Activated naive CD8-positive, alpha-beta T cell treated with anti-CD3 and anti-CD28 coated beads for 36 hours (primary cell): Measurements from ENCODE around the gene OTUB2. TPM values are rescaled to one million over a fixed set of nuclear protein-coding genes. Genes with fewer than 3 reads are reported as not detected.
"Not testable (repeated sequence)": the region's sequence is repeated elsewhere in the genome, so short reads cannot be mapped to it uniquely, and the experiment has no call there.

Experiments used
- DNase-seq: peaks from one replicate; pipeline ENCODE4 v3.0.0; 2021
- H3K27ac Mint-ChIP-seq: one replicate; pipeline ENCODE4 v1.8.0; 2022; ENCODE audit warnings: mild to moderate bottlenecking, moderate library complexity, mixed read lengths
- H3K27me3 Mint-ChIP-seq: one replicate; pipeline ENCODE4 v1.8.0; 2022; ENCODE audit warnings: mild to moderate bottlenecking, mixed read lengths
- H3K36me3 Mint-ChIP-seq: one replicate; pipeline ENCODE4 v1.8.0; 2021; ENCODE audit warnings: mild to moderate bottlenecking, mixed read lengths
- H3K4me1 Mint-ChIP-seq: one replicate; pipeline ENCODE4 v1.8.0; 2021; ENCODE audit warnings: mixed read lengths
- H3K4me3 Mint-ChIP-seq: one replicate; pipeline ENCODE4 v1.8.0; 2022; ENCODE audit warnings: mild to moderate bottlenecking, moderate library complexity, mixed read lengths
- H3K9me3 Mint-ChIP-seq: one replicate; pipeline ENCODE4 v1.8.0; 2022; ENCODE audit warnings: mixed read lengths
- total RNA-seq, 2 experiments: library from RNA; stranded (reverse); gene quantifications; one replicate each; pipeline ENCODE4 v1.2.3, GENCODE V29; 2021

The OTUB2 gene
- total RNA-seq, 2 experiments from 2014 or later = 0.31 to 0.48 TPM

DNA sequence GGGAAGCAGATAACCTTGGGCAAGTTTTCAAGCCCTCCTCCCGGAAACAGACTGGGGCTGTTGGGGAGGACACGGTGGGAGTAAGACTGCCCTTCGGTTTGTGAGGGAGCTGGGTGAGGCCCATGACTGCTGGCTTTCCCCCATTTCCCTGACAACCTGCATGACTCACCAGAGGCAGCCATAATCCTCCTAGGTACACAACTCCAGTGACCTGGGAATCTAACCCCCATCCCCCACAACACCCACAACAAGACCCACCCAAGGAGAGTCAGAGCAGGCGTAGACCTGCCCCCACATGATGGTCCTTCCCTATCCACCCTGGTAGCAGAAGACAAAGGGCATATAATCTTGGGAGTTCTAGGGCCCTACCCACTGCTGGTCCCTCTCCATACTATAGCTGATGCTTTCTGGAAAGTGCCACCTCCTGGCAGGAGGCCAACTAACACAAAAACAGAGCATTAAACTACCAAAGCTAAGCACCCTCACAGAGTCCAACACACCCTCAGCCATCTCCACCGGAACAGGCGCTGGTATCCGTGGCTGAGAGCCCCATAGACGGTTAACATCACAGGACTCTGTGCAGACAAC lies 40.0 kb downstream of the OTUB2 start:
- Mint-ChIP-seq H3K4me1 (peaks cover 56% of the 10 kb centered on the region), H3K36me3 (peaks cover 82% of the 10 kb centered on the region), H3K4me3 (no peak overlapping the region), H3K27ac (peak overlapping the region; percentile 22), H3K9me3 (peaks cover 37% of the 10 kb centered on the region), H3K27me3 (no peaks in the 10 kb centered on the region)
- DNase-seq = no peak

DNA sequence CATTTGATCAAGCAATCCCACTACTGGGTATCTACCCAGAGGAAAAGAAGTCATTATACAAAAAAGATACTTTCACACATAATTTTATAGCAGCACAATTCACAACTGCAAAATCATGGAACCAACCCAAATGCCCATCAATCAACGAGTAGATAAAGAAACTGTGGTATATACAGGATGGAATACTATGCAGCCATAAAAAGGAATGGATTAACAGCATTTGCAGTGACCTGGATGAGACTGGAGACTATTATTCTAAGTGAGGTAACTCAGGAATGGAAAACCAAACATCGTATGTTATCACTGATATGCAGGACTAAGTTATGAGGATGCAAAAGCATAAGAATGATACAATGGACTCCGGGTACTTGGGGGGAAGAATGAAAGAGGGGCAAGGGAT lies 45.9 kb downstream of the OTUB2 start:
- H3K4me3 Mint-ChIP-seq, H3K27ac Mint-ChIP-seq: not testable (repeated sequence)

DNA sequence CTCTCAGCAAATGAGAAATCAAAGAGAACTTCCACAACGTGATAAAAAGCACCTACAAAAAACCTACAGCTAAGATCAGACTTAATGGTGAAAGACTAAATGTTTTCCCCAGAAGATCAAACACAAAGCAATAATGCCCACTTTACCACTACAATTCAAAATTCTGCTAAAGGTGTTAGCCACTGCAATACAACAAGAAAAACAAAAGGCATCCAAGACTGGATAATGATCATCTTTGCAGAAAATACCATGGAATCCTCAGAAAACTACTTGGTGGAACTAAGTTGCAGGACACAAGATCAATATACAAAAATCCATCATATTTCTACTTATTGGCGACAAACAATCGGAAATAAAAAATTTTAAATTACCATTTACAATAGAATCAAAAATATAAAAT lies 48.4 kb downstream of the OTUB2 start:
- Mint-ChIP-seq H3K27ac (no peak overlapping the region), H3K36me3 (peaks cover 89% of the 10 kb centered on the region), H3K4me1 (peaks cover 43% of the 10 kb centered on the region), H3K9me3 (peaks cover 40% of the 10 kb centered on the region), H3K27me3 (no peaks in the 10 kb centered on the region), H3K4me3 (no peak overlapping the region)
- no peak for DNase-seq

More for the DNA sequence above, 45.9 kb downstream of the OTUB2 start:
- H3K9me3 Mint-ChIP-seq = peaks cover 61% of the 10 kb centered on the region
- peaks cover 91% of the 10 kb centered on the region for H3K36me3 Mint-ChIP-seq
- not testable (repeated sequence) for DNase-seq, H3K27me3 Mint-ChIP-seq
- H3K4me1 Mint-ChIP-seq = peaks cover 39% of the 10 kb centered on the region

GRCh38 chr14:94075008-94075407 lies 48.9 kb downstream of the OTUB2 start:
- Mint-ChIP-seq H3K36me3 (peaks cover 89% of the 10 kb centered on the region), H3K27me3 (no peaks in the 10 kb centered on the region), H3K9me3 (peaks cover 35% of the 10 kb centered on the region), H3K4me3 (peak overlapping the region; percentile 41), H3K4me1 (peaks cover 46% of the 10 kb centered on the region), H3K27ac (no peak overlapping the region)
- DNase-seq = no peak

DNA sequence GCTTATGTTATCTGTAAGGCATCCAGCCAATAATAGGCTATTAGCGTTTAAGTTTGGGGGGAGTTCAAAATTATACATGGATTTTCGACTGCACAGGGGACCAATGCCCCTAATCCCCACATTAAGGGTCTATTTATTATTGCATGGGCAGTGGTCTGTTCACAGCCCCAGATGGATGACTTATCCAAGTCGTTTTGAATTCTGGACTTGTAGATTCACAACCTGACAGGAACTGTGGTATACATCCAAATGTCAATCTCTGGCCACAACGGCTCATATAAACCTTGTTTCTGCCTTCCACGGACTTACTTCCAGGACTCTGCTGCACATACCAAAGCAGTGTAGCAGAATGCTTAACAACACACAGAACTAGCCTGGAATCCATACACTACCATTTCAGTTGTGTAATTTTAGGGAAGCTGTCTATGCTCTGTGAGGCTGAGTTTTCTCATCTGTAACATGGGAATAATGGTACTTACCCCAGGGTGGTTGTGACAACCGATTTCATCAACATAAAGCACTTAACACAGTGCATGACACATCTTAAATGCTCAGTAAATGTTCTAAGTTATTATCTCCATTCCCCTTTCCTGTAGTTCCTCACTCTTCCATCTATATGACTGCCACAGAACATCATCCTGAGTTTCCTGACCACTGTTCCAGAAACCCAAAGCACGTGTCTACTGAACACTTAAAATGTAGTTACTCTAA lies 51.1 kb downstream of the OTUB2 start:
- Mint-ChIP-seq H3K27me3 (no peaks in the 10 kb centered on the region), H3K4me3 (peak overlapping the region; percentile 100), H3K36me3 (peaks cover 74% of the 10 kb centered on the region), H3K4me1 (peaks cover 45% of the 10 kb centered on the region), H3K27ac (peak overlapping the region; percentile 34), H3K9me3 (peaks cover 19% of the 10 kb centered on the region)
- no peak for DNase-seq

- DNase-seq = no peak
- Mint-ChIP-seq H3K9me3 (peaks cover 18% of the 10 kb centered on the region), H3K27me3 (no peaks in the 10 kb centered on the region), H3K4me1 (peaks cover 46% of the 10 kb centered on the region), H3K36me3 (peaks cover 72% of the 10 kb centered on the region), H3K27ac (peak overlapping the region; percentile 34), H3K4me3 (peak overlapping the region; percentile 100)
Observed at GRCh38 chr14:94077823-94078222, 51.7 kb downstream of the OTUB2 start.

- peaks cover 45% of the 10 kb centered on the region for H3K4me1 Mint-ChIP-seq
- no peak for DNase-seq
- peaks cover 59% of the 10 kb centered on the region for H3K36me3 Mint-ChIP-seq
- peak overlapping the region; percentile 100 for H3K27ac Mint-ChIP-seq
- H3K4me3 Mint-ChIP-seq = peak overlapping the region; percentile 100
- no peaks in the 10 kb centered on the region for H3K27me3 Mint-ChIP-seq
- H3K9me3 Mint-ChIP-seq = peaks cover 7% of the 10 kb centered on the region
Observed at GRCh38 chr14:94079891-94080620, 53.9 kb downstream of the OTUB2 start.

DNA sequence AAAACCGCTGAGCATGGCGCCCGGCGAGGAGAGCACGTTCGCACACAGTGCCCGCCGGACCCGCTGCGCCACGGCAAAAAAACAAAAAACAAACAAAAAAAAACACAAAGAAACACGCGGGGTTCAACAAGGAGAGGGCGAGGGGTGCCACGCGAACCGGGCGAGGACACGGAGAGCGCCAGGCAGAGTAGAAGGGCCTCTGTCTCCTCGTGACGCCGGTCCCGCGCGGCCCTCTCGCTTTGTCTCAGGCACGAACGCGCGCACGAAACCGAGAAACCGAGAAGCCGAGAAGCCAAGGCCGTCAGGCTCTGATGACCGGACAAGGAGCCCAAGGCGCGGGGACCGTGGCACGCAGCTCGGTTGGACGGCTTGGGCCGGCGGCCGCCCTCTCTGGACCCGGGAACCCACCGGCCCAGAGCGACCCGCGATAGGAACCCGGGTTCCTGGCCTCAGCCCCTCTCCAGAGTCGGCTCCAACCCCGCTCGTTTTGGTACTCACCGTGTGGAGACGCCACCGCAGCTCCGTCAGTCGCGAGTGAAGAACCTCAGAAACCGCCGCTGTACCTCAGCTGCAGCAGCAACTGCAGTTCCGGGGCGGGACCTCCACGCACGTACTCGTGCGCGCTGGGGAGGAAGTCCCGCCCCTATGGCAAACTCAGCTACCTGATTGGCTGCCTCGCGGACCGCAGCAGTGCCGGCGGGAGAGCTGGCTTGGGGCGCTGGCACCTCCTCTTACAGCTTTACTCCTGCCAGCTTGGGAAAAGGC lies 54.7 kb downstream of the OTUB2 start, which contains the start of the genes DDX24 and IFI27L1:
DDX24 (minus strand) TSS at position 582 of the 765 bp plus-strand sequence. CDS start 1,460 bp downstream, outside the sequence.
IFI27L1 (plus strand) TSS at position 690 of the 765 bp plus-strand sequence. CDS start 15,628 bp downstream, outside the sequence.
- Mint-ChIP-seq H3K4me3 (peak within 1 kb of the TSS; percentile 100), H3K27me3 (no peaks in the 10 kb centered on the region), H3K36me3 (peaks cover 51% of the 10 kb centered on the region), H3K27ac (peak within 1 kb of the TSS; percentile 100), H3K4me1 (peaks cover 39% of the 10 kb centered on the region), H3K9me3 (no peaks in the 10 kb centered on the region)
- DNase-seq = peak; percentile 97

DNA sequence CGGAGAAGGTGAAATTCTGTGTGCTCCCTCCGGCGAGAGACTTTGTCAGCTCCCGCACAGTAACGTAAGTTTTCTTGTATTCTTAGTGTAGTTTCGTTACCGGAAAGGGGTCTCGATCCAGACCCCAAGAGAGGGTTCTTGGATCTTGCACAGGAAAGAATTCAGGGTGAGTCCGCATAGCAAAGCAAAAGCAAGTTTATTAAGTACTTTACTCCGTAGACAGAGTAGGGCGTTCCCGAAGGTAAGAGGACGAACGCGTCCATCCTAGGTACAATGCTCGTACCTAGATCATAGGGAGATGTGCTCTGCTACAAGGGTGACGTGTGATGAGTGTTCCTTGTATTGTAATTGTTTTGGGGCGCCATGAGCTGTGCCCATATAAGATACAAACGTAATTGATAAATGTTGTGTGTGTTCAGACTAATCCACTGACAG lies 55.3 kb downstream of the OTUB2 start:
- peak overlapping the region; percentile 100 for H3K27ac Mint-ChIP-seq
- peaks cover 48% of the 10 kb centered on the region for H3K36me3 Mint-ChIP-seq
- peak overlapping the region; percentile 100 for H3K4me3 Mint-ChIP-seq
- no peaks in the 10 kb centered on the region for H3K27me3 Mint-ChIP-seq
- no peak for DNase-seq
- H3K4me1 Mint-ChIP-seq = peaks cover 38% of the 10 kb centered on the region
- H3K9me3 Mint-ChIP-seq = peaks cover 2% of the 10 kb centered on the region

DNA sequence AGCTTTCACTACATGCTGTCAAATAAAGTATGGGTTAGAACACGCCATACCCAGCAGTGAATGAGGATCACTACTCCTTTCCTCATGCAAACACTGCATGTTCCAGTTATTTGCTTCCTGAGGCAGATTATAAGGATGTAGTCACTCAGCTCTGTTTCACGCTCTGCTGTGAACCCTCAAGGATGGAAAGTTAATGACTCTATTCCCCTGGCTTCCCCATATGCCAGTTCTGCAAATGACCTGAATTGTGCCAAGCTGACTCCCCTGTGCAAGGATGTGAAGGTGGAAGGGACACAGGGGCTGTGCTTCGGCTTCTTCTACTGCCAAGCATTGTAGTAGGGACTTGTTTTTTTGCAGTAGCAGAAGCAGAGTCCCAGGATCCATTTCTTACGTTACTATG lies 61.8 kb downstream of the OTUB2 start:
- Mint-ChIP-seq H3K4me3 (no peak overlapping the region), H3K36me3 (peaks cover 5% of the 10 kb centered on the region), H3K27ac (no peak overlapping the region), H3K9me3 (peaks cover 2% of the 10 kb centered on the region), H3K4me1 (peaks cover 3% of the 10 kb centered on the region), H3K27me3 (no peaks in the 10 kb centered on the region)
- no peak for DNase-seq

GRCh38 chr14:94088516-94088915 lies 62.4 kb downstream of the OTUB2 start:
- Mint-ChIP-seq H3K27ac (no peak overlapping the region), H3K36me3 (peaks cover 4% of the 10 kb centered on the region), H3K4me3 (no peak overlapping the region), H3K9me3 (peaks cover 2% of the 10 kb centered on the region), H3K27me3 (no peaks in the 10 kb centered on the region), H3K4me1 (no peaks in the 10 kb centered on the region)
- no peak for DNase-seq

GRCh38 chr14:94089479-94089878 lies 63.3 kb downstream of the OTUB2 start:
- no peak for DNase-seq
- peaks cover 2% of the 10 kb centered on the region for H3K9me3 Mint-ChIP-seq
- H3K27ac Mint-ChIP-seq = no peak overlapping the region
- H3K4me1 Mint-ChIP-seq = no peaks in the 10 kb centered on the region
- peaks cover 4% of the 10 kb centered on the region for H3K36me3 Mint-ChIP-seq
- no peak overlapping the region for H3K4me3 Mint-ChIP-seq
- no peaks in the 10 kb centered on the region for H3K27me3 Mint-ChIP-seq

DNA sequence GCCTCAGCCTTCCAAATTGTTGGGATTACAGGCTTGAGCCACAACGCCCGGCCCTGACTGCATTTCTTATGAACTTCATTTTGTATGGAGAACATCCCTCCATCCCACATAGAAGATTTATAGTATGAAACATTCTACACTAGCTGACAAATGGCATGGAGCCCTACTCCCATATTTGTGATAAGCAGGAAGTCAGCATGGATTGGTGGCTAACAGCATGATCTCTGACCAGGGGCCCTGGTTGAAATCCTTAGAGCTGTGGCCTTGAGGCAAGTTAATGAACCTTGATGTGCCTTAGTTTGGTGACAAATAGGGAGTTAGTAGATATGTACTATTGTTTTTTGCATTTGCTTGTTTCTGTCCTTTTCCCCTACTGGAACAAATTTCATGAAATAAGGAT lies 67.3 kb downstream of the OTUB2 start:
- no peak overlapping the region for H3K27ac Mint-ChIP-seq
- no peak for DNase-seq
- no peaks in the 10 kb centered on the region for H3K27me3 Mint-ChIP-seq
- H3K4me1 Mint-ChIP-seq = no peaks in the 10 kb centered on the region
- no peak overlapping the region for H3K4me3 Mint-ChIP-seq
- no peaks in the 10 kb centered on the region for H3K36me3 Mint-ChIP-seq
- no peaks in the 10 kb centered on the region for H3K9me3 Mint-ChIP-seq

- no peak for DNase-seq
- no peaks in the 10 kb centered on the region for H3K4me1 Mint-ChIP-seq
Observed at GRCh38 chr14:94097091-94097490, 71.0 kb downstream of the OTUB2 start.

More at GRCh38 chr14:94097091-94097490, 71.0 kb downstream of the OTUB2 start:
- Mint-ChIP-seq H3K27me3 (no peaks in the 10 kb centered on the region), H3K4me3 (no peak overlapping the region), H3K36me3 (no peaks in the 10 kb centered on the region), H3K9me3 (no peaks in the 10 kb centered on the region), H3K27ac (no peak overlapping the region)
